ENCODE data around the gene ASCC1.
A peak's percentile ranks its signal among the peaks of the same experiment; 100 is the strongest.

The ASCC1 gene

DNA sequence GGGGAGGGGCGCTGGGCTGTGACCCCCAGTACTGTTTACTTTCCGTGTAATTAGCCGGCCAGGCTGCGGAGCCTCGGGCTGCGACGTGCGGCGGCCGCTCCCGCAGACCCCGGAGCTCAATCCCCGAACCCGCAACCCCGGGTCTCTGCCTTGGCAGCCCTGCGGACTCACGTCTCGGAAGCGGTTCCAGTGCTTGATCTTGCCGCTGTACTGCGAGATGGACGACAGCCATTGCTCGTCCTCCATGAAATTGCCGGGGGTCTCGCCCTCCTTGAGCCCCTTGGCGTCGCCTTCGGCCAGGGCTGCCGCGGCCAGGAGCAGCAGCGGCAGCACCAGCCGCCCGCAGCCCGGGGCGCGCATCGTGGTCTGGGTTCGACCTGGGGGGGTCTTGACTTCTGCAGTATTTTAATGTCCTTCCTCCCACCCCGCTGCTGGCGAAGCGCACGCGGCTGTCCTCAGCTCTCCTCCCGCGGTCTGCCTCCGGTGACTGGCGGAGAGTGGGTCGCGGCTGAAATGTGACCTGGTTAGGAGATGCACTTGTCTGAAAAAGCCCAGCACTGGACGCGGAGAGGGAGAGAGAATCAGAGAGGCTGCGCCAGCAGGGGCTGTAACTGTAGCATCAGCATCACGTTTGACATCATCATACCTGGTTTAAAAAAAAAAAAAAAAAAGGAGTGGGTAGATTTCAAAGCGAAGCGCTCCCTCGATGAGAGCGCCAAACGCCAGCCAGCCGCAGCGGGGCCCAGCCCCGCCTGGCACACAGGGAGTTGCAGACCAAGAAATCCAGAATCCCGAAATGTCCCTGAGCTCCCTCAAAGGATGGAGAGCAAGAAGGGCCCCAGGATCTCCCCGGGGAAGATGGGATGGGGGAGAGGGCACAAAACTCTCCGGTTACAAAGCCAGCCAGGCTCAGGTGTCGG, 127.8 kb downstream of the ASCC1 start, which contains the start of gene SPOCK2:
TSS of gene SPOCK2 (minus strand) at position 583 of the 920 bp plus-strand sequence. CDS start at position 360, 223 bp downstream.
- peak; percentile 9 for DNase-seq (ENCODE audit: low read depth, low spot score)
- in situ Hi-C loops (cut with HindIII; ENCODE audit: low sequenced_read_pairs) = no loop called here

DNA sequence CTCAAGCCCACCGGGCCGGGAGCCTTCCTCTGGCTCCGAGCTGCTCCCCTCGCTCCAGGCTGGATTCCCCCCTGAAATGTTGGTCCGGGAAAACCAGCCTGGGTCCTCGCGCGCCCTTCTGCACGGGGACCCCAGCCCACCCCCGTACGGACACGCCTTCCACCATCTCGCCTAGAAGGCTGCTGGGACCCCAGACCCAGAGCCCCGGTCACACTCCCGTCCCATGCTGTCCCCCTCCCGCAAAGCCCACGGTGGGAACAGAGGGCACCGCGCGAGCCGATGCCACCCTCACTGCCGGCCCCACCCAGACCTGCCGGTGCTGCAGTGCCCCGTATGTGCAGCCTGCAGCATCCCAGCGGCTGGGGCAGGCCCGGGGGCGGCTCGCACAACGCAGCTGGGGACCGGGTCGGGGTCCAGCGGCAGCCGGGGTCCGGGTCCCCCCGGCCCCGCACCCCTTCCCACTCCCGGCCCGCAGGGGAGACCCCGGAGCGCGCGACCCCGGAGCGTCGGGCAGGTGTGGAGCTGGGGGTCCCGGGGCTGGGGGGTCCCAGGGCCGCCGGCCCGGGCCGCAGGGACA, 128.6 kb downstream of the ASCC1 start:
- DNase-seq (ENCODE audit: low read depth, low spot score) = no peak
- TF ChIP-seq, protein P1, sequence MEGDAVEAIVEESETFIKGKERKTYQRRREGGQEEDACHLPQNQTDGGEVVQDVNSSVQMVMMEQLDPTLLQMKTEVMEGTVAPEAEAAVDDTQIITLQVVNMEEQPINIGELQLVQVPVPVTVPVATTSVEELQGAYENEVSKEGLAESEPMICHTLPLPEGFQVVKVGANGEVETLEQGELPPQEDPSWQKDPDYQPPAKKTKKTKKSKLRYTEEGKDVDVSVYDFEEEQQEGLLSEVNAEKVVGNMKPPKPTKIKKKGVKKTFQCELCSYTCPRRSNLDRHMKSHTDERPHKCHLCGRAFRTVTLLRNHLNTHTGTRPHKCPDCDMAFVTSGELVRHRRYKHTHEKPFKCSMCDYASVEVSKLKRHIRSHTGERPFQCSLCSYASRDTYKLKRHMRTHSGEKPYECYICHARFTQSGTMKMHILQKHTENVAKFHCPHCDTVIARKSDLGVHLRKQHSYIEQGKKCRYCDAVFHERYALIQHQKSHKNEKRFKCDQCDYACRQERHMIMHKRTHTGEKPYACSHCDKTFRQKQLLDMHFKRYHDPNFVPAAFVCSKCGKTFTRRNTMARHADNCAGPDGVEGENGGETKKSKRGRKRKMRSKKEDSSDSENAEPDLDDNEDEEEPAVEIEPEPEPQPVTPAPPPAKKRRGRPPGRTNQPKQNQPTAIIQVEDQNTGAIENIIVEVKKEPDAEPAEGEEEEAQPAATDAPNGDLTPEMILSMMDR (IDR thresholded peaks at IDR 0.05; ENCODE audit: low read depth, low read length) = no peak
- in situ Hi-C loops (cut with HindIII; ENCODE audit: low sequenced_read_pairs) = no loop called here
- no peak overlapping the region for H3K4me3 ChIP-seq (ENCODE audit: low read depth, low read length)

More for the DNA sequence above, 127.8 kb downstream of the ASCC1 start, which contains the start of gene SPOCK2:
- TF ChIP-seq, protein P1 (IDR thresholded peaks at IDR 0.05; ENCODE audit: low read depth, low read length) = no peak
- peak within 1 kb of the TSS; percentile 12 for H3K4me3 ChIP-seq (ENCODE audit: low read depth, low read length)

GRCh38 chr10:72086466-72087391, 129.3 kb downstream of the ASCC1 start:
- in situ Hi-C loops (cut with HindIII; ENCODE audit: low sequenced_read_pairs) = no loop called here
- TF ChIP-seq, protein P1 (IDR thresholded peaks at IDR 0.05; ENCODE audit: low read depth, low read length) = peak; percentile 8
- no peak overlapping the region for H3K4me3 ChIP-seq (ENCODE audit: low read depth, low read length)

DNA sequence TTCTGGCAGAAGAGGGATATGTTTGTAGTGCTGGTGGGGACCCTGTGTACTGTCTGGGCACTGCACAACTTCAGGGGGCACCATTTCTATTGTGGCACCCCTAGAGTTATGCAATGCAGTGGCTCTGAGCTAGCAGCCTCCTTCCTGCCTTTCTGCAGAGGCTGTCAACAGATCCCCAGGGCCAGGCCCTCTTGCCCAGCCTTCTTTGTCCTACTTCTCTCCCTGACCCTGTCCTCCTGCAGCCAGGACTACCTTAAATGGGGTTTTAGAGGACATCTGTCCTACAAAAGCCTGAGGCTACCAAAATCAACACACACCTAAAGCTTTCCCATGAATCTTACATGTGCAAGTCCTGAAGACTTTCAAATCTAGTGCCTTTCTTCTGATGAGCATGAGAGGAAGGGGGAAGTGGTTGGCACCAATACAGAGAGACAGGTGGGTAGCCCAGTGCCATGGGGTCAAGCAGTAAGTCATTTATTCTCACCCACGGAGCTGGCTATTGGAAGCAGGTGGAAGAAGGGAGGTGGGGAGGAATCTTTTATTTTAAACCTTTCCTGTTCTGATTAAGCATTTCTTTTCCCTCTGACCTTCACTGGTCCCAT, 130.1 kb downstream of the ASCC1 start:
- DNase-seq (ENCODE audit: low read depth, low spot score) = no peak
- no peak overlapping the region for H3K4me3 ChIP-seq (ENCODE audit: low read depth, low read length)
- in situ Hi-C loops (cut with HindIII; ENCODE audit: low sequenced_read_pairs) = no loop called here
- TF ChIP-seq, protein P1 (IDR thresholded peaks at IDR 0.05; ENCODE audit: low read depth, low read length) = no peak

More at GRCh38 chr10:72086466-72087391, 129.3 kb downstream of the ASCC1 start:
- no peak for DNase-seq (ENCODE audit: low read depth, low spot score)

DNA sequence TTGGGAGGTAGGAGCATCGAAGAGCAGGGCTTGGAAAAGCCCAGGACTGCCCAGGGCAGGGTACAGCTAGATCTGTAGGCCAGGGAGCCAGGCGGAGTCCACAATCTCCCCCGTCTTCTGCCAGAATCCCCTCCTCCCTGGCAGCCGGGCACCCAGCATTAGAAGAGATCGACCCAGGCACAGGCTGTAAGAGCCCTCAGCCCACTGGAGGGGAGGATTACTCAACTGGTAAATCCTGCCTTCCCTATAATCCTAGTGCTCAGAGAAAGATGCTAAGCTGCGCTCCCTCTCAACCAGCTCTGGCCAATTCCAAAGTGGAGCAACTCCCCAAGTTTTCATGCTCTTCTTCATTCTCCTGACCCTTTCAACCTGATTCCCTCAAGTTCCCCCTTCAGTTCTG, 130.9 kb downstream of the ASCC1 start:
- TF ChIP-seq, protein P1 (IDR thresholded peaks at IDR 0.05; ENCODE audit: low read depth, low read length) = no peak
- no peak overlapping the region for H3K4me3 ChIP-seq (ENCODE audit: low read depth, low read length)
- in situ Hi-C loops (cut with HindIII; ENCODE audit: low sequenced_read_pairs) = no loop called here
- no peak for DNase-seq (ENCODE audit: low read depth, low spot score)

Data from astrocyte of the spinal cord (primary cell).